HL-60/S4 treated with phorbol 12-myristate 13-acetate at 8.2 ng/mL for 4 days and 3 days (cell line): Measurements from ENCODE around the gene BAZ2B.

Experiments
- in situ Hi-C: fragments of 300-500 bp; cut with MboI; formaldehyde crosslinking; loops from 2 replicates; pipeline ENCODE4 v1.15.0; 2022; ENCODE audit warnings: low sequenced_read_pairs

BAZ2B gene

DNA sequence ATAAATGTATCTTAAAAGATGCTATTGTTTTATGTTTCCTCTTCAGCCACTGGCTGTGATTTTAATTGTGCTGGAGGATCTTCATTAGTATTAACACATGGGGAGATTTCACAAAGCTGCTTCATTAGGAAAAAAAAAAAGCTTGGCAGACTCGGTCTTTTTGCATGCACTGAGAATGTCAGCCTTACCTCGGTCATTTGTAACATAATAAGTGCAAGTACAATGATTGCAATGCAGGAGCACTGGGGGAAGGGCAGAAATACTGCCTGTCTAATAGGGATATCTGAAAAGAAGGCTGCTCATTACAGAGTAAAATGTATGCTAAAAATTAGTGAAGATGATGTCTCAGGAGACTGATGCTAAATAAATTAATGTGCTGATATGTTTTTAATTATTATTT, 1.3 kb upstream of the BAZ2B start:
- in situ Hi-C loops, result no loop called here

DNA sequence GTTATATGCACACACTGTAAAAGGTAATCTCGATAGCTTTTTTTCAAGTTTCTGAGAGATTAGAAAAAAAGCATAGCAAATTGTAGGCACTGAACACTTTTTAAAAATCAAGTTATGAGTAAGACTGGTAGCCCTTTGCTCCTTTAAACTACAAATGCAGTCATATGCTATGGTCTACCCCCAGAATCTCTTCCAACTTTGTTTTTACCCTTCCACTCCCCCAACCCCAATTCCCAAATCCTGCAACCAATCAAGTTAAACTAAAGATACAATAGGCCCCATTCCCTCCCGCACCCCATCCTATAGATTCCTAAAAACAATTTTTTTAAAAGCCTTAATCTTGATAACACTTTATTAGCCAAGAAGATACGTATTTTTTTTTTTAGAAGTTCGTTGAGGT, 752 bp upstream of the BAZ2B start:
- in situ Hi-C loops, result no loop called here

DNA sequence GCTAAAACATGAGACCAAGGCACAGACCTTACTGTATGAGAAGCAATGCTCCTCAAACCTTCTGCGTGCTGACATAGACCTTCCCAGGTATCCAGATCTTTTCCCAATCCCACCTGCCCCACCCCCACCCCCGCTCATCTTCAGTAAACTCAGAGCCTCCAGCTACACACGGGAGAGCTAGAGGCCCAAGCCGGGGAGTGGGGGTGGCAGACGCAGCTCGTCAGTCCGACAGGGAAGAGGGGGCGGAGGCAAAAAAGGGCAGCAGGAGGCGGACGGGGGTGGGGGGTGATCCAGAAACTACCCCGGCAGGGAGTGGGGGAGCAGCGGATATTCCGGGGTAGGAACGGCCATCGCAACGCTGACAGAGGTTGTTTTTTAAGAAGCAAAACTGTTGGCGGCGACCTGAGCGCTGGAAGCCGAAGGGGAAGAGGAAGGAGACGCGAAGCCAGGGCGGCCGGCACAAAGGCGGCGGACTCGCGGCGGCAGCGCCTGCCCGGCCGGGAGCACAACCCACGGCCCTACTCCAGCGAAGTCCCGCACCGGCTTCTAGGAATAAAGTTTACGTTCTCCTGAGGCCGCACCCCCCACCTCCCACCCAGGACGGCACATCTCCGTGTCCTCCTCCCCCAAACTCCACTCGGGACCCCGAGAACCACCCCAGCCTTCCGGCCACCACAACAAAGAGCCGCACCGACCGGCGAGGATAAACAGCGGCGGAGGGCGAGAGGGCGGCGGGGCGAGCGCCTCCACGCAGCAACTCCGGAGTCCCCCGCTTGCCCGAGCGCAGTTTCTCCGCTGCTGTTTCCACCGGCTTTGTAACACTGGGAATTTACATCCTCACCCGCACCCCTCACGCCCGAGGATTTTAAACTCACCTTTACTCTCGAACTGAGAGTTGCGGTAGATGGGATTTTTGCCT, 722 bp downstream of the BAZ2B start:
- in situ Hi-C loops, result no loop called here

DNA sequence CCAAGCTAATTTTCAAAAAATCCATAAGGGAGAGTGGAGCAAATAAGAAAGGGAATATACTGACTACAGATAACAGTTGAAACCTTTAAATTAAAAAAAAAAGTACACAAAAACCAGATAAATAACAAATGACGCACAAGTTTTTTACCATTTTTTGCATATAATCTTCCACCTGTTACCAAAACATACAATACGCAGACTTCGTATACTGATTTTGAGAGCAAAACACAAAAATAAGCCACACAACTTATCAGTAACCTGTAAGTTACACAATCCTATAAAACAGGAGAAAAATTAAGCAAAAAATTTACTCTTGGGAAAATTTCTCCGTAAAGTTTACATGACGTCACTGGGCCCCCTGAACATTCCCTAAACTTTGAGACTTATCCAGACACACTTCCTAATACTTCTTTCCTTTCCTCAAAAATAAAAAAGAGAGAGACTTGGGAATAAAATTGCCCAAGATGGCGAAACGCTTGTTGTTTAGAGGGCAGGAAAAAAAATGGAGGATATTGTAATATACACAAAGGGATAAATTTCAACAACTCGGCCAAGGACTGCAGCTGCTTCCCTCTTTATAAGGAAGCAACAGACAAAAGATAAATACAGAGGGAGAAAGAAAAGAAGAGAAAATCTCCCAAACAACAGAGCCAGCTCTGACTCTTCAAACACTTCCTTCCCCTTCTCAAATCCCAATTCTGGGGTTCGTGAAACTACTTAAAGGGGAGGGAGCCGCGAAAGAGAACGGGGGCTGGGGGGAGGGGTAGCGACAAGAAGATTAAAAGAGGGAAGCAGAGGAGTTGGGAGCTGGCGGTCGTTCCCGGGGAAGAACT, 1.6 kb downstream of the BAZ2B start:
- in situ Hi-C loops, result no loop called here

DNA sequence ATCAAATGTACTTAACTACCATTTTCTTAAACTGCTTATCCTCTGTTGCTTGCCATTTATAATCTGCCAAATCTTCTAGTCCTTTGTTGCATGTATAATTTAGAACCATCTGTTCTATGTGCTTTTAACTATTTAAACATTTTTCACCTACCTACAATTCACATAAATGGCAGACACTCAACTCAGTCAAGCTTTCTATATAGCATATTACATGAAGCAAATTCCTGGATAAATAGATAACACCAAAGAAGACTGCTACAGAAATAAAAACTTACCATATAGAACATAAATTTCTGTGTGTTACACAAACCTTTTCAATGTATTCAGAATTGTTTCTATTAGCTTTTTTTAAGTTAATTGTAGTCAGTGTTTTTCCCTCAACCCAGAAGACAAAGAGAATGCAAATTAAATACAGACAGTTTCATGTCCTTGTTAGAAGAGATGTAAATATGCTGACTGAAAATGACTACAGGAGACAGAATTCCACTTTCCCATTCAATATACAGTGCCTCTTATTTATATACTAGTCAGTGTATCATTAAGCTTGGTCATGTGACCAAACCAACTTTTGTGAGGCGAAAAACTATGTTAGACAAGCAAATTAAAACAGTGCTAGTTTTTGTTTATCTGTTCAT, 2.6 kb downstream of the BAZ2B start:
- in situ Hi-C loops, result no loop called here

DNA sequence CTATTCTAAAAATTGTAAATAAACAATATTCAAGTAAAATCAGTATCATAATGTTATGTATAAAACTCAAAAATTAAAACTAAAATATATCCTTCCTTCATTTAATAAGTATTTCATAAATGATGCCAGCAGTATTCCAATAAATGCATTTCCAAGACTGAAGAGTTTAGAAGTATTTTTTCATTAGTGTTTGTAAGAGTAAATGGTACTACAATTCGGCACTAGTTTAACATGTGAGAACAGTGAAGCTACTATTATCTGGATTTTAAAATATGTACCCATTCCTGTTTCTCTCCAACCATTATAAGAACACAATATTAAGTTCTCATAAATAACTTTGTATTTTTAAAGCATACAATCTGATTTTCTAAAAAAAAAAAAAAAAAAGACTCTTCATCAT, 3.3 kb downstream of the BAZ2B start:
- in situ Hi-C loops, result no loop called here

DNA sequence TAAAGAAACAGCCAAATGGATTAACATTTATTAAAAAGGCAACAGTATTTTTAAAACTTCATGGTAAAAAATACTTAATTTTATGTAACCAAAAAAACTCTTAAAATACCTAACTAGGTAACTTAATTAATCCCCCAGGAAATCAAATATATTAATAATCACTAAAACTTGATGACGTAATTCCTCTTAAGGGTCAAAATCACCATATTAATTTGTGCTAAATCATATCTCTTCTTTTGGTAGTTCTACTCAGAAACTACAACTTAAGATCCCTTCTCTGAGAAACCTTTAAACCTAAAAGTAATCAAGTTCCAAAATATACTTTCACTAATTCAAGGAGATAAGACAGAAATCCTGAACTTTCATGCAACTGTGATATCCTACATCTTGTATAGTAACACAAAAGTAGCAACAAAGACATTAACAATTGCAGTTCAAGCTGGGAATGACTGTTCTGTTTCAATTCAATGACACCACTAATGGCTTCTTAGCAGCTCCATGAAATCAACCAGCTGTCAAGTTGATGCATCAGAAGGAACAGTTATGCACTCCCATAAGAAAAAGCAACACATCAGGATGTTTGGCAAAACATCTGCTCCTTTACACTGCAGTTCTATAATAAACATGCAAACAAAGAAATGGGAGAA, 4.0 kb downstream of the BAZ2B start:
- in situ Hi-C loops, result no loop called here

DNA sequence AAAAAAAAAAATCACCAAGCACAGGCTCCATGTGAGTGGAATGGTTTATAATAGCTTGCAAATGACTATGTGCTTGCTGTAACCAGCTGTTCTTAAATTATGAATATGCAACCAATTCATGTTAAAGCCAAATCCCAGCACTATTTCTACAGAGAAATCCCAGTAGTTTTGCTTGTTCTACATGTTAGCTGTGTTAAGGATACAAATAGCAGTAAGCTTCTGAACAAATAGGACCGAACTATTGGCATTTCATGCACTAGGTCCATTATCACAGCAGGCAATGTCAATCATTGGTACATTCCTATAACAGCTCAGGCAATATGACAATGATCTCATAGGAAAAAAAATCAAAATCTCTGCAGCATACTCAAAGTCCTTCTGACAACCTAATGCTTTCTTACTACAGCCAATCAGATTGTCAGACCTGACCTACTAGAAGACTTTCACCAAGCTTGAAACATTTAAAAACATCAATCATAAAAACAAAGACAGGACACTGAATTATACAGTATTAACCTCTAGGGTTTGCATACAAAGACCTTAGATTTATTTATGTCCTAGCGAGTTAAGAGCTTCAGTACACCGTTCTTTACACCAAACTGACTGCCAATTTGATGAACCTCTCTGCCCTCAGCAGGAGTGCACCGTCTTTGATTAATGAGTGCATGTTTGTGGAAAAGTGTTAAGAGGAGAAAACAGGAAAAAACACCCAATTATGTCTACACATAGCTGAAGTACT, 6.4 kb downstream of the BAZ2B start:
- in situ Hi-C loops, result no loop called here

DNA sequence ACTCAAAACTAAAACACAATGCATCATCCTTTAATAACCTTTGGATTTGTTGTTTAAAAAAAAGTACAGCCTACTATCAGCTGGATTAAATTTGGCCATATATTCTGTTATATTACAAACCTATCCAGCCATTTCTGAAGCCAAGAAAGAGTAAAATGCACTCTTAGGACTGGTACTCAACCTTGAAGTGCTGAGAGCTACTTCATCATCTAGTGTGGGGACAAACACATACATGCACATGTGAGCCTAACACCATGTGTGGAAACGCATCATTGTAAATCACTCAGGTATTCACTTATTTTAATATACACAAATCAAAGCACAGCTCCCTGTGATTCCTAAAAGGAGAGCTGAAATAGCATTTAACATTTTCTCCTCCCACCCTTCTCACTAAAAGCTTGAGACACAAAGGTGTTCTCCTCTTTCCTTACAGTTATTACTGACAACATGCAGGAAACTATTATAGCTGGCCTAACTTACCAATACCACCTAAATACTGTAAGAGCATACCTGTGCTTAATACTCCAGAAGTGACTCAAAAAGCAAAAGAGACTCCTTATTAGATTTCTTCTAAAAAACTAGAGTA, 7.5 kb downstream of the BAZ2B start:
- in situ Hi-C loops, result no loop called here

DNA sequence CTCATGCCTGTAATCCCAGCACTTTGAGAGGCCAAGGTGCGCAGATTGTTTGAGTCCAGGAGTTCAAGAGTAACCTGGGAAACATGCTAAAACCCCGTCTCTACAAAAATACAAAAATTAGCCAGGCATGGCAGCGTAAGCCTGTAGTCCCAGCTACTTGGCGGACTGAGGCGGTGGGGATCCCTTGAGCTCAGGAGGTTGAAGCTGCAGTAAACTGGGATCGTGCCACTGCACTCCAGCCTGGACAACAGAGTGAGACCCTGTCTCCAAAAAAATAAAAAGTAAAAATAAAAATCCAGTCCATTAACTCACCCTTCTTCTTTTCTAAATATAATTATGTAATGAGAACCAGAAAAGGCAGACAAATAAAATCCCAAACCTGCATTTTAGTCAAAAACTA, 8.2 kb downstream of the BAZ2B start:
- in situ Hi-C loops, result no loop called here

DNA sequence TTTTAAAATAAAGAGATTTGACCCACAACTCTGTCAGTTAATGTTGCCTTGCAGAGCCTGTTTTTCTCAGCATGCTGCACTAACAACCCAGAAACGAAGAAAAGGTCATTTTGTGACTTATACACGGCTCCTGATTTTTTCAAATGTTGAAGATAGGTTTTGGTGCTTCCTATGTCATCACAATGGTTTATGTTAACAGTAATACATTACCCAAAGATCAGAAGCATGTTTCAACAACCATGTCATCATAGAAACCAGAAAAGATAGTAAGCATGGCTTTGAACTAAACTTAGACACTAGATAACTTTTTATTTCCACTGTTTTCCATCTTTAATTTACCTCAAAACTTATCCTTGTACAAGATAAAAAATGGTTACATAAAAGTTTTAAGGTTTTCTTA, 10.1 kb downstream of the BAZ2B start:
- in situ Hi-C loops, result no loop called here

DNA sequence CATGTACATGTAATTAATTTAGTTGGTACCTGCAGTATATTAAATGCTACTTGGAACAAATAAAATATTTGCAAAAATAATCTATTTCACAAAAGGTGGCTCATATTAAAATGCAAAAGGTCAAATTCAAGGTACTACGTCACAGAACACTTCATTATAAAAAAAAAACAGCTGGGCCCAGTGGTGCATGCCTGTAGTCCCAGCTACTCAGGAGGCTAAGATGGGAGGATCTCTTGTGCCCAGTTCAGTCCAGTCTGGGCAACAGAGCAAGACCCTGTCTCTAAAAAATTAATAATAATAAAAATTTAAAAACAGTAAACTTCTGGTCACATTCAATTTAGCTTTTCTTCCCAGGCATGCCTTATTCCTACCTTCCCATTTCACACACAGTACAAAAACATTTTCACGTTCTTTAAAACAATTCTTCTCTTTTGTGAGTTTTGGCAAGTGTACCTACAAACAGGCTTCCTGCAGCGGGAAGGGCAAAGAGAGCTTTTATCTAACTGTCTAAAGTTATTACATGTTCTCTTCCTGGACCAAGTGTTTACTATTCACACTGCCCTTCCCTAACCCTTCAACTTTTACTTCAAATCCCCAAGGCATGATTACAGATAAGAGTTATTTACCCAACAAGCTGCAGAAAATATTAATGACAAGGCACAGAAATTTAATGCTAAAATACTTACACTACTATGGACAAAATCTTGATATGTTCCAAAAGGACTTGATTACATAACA, 10.7 kb downstream of the BAZ2B start:
- in situ Hi-C loops, result no loop called here

DNA sequence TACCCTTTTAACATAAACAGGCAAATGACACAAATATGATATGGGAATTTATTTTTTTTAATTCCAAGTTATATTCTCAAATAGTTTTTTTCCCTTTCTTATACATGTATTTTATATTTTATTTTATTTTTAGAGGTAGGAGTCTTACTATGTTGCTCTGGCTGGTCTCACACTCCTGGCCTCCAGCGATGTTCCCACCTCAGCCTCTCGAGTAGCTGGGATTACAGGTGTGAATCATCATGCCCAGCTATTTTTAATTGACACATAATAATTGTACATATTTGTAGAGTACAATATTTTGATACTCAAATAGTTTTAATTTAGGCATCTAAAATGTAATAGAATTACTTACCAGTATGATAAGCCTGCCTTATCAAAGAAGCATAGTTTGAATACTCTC, 12.2 kb downstream of the BAZ2B start:
- in situ Hi-C loops, result no loop called here

DNA sequence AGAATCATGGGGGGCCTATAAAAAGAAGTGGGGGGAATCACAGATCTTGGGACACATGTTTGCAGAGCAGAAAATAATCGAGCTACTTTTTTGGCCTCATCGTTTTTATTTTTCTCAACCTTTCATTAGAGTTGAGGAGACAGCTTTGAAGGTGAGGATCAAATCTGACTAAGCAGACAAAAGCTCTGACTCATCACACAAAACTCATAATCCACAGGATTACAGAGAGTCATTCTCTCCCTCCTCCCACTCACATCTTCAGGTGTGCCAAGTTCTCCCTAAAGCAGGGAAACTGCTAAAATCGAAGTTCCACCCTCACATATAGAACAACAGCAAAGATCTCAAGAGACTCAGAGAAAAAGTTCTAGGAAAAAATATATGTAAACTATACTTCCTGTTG, 15.6 kb downstream of the BAZ2B start:
- in situ Hi-C loops, result no loop called here

DNA sequence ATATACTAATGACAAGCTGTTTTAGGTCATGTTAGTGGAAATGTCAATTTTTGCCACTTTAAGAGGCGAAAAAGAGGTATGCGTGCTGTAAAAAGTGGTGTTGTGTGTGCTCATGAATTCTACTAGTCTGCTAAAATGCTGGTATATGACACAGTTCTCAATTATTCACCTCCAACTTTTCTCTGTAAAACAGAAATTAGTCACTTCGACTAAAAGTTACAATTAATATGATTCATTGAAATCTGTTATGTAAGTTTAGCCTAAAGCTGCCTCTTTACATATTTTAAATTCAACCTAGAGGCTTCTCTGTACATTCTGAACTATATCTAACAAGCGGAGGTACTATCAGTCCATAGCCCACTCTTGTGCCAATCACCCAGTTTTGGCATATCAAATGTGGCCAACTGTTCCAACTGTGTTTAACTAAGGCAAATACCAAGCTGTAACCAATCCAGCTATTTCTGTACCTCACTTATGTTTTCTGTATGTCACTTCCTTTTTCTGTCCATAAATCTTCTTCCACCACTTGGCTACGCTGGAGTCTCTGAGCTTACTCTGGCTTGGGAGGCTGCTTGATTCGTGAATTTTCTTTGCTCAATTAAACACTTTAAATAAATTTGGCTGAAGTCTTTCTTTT, 20.8 kb downstream of the BAZ2B start:
- in situ Hi-C loops, result no loop called here

DNA sequence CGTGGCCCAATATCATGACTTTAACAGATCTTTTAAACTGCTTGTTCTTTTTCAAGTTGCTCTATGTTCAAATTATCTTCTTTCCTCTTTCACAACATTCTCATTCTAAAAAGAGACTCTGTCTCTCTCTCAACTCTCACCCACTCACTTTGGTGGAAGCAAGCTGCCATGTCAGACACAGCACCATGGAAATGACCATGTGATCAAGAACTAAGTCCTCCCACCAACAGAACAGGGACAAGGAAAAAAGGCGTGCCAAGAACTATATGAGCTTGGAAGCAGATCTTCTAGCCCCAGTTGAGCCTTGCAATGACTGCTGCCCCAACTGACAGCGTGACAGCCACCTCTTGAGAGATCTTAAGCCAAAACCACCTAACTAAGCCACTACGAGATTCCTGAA, 23.9 kb downstream of the BAZ2B start:
- in situ Hi-C loops, result no loop called here

DNA sequence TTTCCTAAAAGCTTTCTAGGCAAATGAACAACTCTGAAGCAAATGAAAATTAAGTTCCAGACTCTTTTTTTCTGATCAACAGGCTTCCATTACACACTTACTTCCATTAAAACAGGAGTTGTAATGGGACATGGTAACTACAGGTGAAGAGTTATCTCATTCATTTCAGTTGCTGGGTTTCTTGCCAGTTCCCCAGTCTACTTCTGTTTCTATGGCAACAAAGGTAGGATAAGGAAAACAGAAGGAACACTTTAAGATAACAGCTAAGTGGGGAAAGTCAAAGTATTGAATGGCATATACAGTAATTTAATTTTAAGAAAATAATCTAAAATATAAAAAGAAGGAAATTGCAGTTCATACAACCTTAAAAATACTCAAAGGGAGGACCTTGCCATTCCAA, 25.1 kb downstream of the BAZ2B start:
- in situ Hi-C loops, result no loop called here

DNA sequence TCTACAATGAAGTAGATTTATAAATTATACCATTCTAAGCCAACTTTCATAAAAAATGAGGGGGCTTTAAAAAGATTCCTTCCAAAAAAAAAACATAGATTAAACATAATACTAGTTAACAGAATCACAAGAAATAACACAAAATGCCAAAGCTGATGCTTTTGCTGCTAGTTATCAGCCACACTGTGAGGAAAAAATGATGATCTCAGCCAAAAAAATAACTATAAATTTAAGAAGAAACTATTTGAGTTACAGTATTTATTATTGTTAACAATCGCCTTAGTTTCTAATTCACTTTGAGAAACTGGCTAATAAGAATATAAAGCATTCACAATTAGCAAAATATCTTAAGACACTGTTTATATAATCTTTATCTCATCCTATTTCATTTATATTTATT, 27.1 kb downstream of the BAZ2B start:
- in situ Hi-C loops, result no loop called here

DNA sequence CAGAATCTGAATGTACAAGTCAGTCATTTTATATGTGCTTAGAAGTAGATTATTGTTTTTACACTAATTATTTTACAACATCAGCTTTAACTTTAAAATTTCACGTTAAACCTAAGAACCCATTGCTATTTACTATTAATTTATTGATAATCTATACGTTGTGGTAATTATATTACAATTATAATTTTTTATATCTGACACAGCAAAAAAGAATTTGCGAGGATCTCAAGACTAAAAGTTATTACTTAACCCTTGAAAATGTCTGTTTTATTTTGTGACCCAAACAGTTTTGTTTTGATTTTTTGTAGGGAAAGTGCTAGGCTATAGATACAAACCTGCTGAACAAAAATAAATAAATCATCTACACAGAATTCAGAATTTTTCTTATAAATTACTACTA, 30.3 kb downstream of the BAZ2B start:
- in situ Hi-C loops, result no loop called here
